Spleen (tissue), 11 donors: ENCODE data around the gene DISC1. TPM values are rescaled to one million over a fixed set of nuclear protein-coding genes. Genes with fewer than 3 reads are reported as not detected.

Experiments used
- DNase-seq: peaks from one replicate; pipeline ENCODE4 v3.0.0-alpha.2; 2020
- H3K27ac ChIP-seq, 8 donors: fragments of 200-600 bp; sonication (generic) in 7 of 8; 1 replicate in 4 of 8; 2 replicates in 4 of 8; pipeline versions ENCODE4 v1.5.0 to v1.8.0; 2016 to 2021; ENCODE audit warnings: inconsistent platforms in 4 of 8, mild to moderate bottlenecking in 4 of 8, moderate library complexity in 1 of 8
- H3K27me3 ChIP-seq, 7 donors: fragments of 200-600 bp; sonication (generic) in 6 of 7; replicated peaks in 1 of 7; 1 replicate in 4 of 7; 2 replicates in 3 of 7; pipeline versions ENCODE4 v1.5.0 to v1.8.0; 2016 to 2021; ENCODE audit warnings: inconsistent platforms in 3 of 7, mild to moderate bottlenecking in 1 of 7
- H3K36me3 ChIP-seq, 6 donors: fragments of 200-600 bp; sonication (generic) in 5 of 6; 1 replicate in 4 of 6; 2 replicates in 2 of 6; pipeline versions ENCODE4 v1.5.0 to v1.8.0; 2016 to 2021; ENCODE audit warnings: inconsistent platforms in 2 of 6
- H3K4me1 ChIP-seq, 6 donors: fragments of 200-600 bp; sonication (generic) in 5 of 6; 1 replicate in 3 of 6; 2 replicates in 3 of 6; pipeline versions ENCODE4 v1.5.0 to v1.8.0; 2016 to 2021; ENCODE audit warnings: inconsistent platforms in 3 of 6
- H3K4me3 ChIP-seq, 8 donors: fragments of 200-600 bp; sonication (generic) in 7 of 8; 1 replicate in 4 of 8; 2 replicates in 4 of 8; pipeline versions ENCODE4 v1.5.0 to v1.8.0; 2016 to 2021; ENCODE audit warnings: inconsistent platforms in 4 of 8, mild to moderate bottlenecking in 4 of 8, moderate library complexity in 2 of 8
- H3K9me3 ChIP-seq, 8 donors: fragments of 200-600 bp; sonication (generic) in 7 of 8; 1 replicate in 4 of 8; 2 replicates in 4 of 8; pipeline versions ENCODE4 v1.5.0 to v1.8.0; 2016 to 2021; ENCODE audit warnings: inconsistent platforms in 4 of 8
- CTCF ChIP-seq, 11 experiments: fragments of 200-600 bp in 7 of 11; fragments of 450-650 bp in 4 of 11; sonication (generic) in 4 of 11; IDR thresholded peaks in 8 of 11; conservative IDR thresholded peaks in 3 of 11; 1 replicate in 7 of 11; 2 replicates in 4 of 11; pipeline versions ENCODE4 v1.4.0 to v1.8.0; 2016 to 2021; ENCODE audit warnings: antibody characterized with exemption in 11 of 11, inconsistent platforms in 4 of 11, mild to moderate bottlenecking in 1 of 11
- POLR2A ChIP-seq, 3 donors: fragments of 450-650 bp; IDR thresholded peaks; one replicate each; pipeline ENCODE4 v1.5.1; 2017; ENCODE audit warnings: antibody characterized with exemption in 3 of 3, mild to moderate bottlenecking in 1 of 3
- POLR2AphosphoS5 ChIP-seq, 3 donors: sonication (generic); formaldehyde crosslinking; IDR thresholded peaks; one replicate each; pipeline ENCODE4 v1.5.1; 2017; ENCODE audit warnings: antibody characterized with exemption in 3 of 3
- WGBS, 5 donors: extraction: QIAGEN DNeasy Blood & Tissue Kit in 3 of 5; methylation state at CpG; one replicate each; pipeline versions ENCODE4 v1.1.5 to v1.1.7; 2013 to 2018; 5-methylcytosine and 5-hydroxymethylcytosine counted together
- intact Hi-C: fragments of 100-400 bp; cut with DNase I; formaldehyde crosslinking; loops from one replicate; pipeline ENCODE4 v1.15.0; 2023; ENCODE audit warnings: low total_unique reads
- polyA plus RNA-seq, 3 donors: library from polyadenylated mRNA; stranded (reverse); fragments of 200-250 nt; gene quantifications; one replicate each; pipeline ENCODE4 v1.2.1, GENCODE V29; 2013
- total RNA-seq, 7 donors: library from RNA; depleted of rRNA in 3 of 7; stranded (reverse); fragments of >200 nt in 3 of 7; fragmentation: NEBNext Ultra II Directional in 4 of 7; extraction: Animal tissue kit (Norgen Biotek cat#: 25700) in 4 of 7; gene quantifications; one replicate each; pipeline versions ENCODE4 v1.1.0 to v1.2.1, GENCODE V29; 2016 to 2021
- donor health status: healthy with polysubstance abuse.
- donor health status: DM: no; HTN: no; CAD: no; lungs with moderate emphysema.
- donor health status: DM: no; HTN: no; CAD: no.
- donor health status: Bipolar disorder and iron deficiency.
- donor health status: healthy.
- donor health status: DM: no; HTN: no; CAD: no.
- donor health status: DM: yes; HTN: yes; CAD: no.

The DISC1 gene
- total and polyA plus RNA-seq, 10 donors: 0.89 to 36.4 (median 24.2) TPM

DNA sequence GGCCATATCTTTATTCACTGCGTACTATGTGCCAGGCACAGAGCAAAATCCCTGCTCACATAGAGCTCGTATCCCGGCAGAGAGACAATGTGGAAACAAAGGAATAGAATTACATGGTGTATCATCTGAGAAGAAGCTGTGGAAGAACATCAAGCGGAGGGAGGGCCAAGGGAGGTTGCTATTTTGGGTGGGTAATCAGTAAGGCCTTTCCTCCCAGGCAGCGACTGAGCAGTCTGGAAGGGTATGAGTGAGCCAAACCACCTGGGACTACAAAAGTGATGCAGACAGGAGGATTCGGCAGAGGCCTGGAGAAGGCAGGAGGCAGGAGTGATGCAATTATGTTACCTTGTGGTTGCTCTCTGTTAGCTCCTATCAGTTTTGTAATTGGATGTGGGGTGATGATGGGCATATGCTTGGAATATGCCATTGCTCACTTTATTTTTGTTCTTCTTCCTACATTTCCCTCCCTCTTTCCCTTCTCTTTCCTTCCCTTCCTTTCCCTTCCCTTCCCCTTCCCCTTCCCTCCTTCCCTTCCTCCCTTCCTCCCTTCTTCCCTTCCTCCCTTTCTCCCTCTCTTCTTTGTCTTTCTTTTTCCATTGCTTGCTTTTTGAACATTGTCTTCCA lies 172.9 kb downstream of the DISC1 start:
- H3K27ac ChIP-seq: no peak overlapping the region
- peaks cover 0 to 33% (median 0%) of the 10 kb centered on the region in 6 donors for H3K36me3 ChIP-seq
- no peak overlapping the region for H3K4me3 ChIP-seq
- no peak for TF ChIP-seq POLR2A (IDR thresholded peaks at IDR 0.05)
- no peak for TF ChIP-seq CTCF (IDR thresholded peaks at IDR 0.05 in 8 of 11, conservative IDR thresholded peaks at IDR 0.05 in 3 of 11)
- no peak for TF ChIP-seq POLR2AphosphoS5 (IDR thresholded peaks at IDR 0.05)
- H3K4me1 ChIP-seq: peaks cover 0 to 10% (median 0%) of the 10 kb centered on the region in 6 donors
- no peaks in the 10 kb centered on the region for H3K27me3 ChIP-seq
- 85 to 91% (median 86%) methylated on average over 6 of the region's 6 CpGs for WGBS, 5 donors
- no peak for DNase-seq
- intact Hi-C loops: no loop called here
- no peaks in the 10 kb centered on the region for H3K9me3 ChIP-seq

DNA sequence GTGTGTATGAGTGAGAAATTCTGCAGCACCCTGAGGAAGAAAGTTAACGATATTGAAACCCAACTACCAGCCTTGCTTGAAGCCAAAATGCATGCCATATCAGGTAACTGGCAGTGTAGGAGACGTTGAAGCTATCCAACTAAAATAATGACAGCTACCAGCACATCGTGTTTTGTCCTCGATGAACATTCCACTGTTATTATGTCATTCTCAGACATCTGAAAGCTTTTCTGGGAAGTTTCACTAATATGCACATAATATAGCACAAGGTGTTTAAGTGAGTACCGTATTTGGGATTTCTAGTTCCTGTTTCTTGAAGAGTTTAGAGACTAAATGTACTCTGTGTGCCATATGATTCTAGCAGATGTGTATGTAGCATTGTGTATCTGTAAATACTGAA lies 173.5 kb downstream of the DISC1 start:
- H3K4me3 ChIP-seq: no peak overlapping the region
- DNase-seq: no peak
- 86 to 91% (median 90%) methylated on average over 5 of the region's 5 CpGs for WGBS, 5 donors

GRCh38 chr1:231801042-231801585 lies 174.5 kb downstream of the DISC1 start:
- H3K4me1 ChIP-seq: peaks cover 0 to 10% (median 0%) of the 10 kb centered on the region in 6 donors
- H3K27me3 ChIP-seq: no peaks in the 10 kb centered on the region
- TF ChIP-seq POLR2A (IDR thresholded peaks at IDR 0.05) (no peak), CTCF (IDR thresholded peaks at IDR 0.05 in 8 of 11, conservative IDR thresholded peaks at IDR 0.05 in 3 of 11) (no peak), POLR2AphosphoS5 (IDR thresholded peaks at IDR 0.05) (no peak)
- 92 to 97% (median 96%) methylated on average over 6 of the region's 6 CpGs for WGBS, 5 donors
- H3K4me3 ChIP-seq: no peak overlapping the region
- H3K36me3 ChIP-seq: peaks cover 0 to 22% (median 0%) of the 10 kb centered on the region in 6 donors
- intact Hi-C loops: no loop called here
- DNase-seq: no peak
- H3K27ac ChIP-seq: no peak overlapping the region
- no peaks in the 10 kb centered on the region for H3K9me3 ChIP-seq

More for the DNA sequence above, 173.5 kb downstream of the DISC1 start:
- peaks cover 0 to 30% (median 0%) of the 10 kb centered on the region in 6 donors for H3K36me3 ChIP-seq
- intact Hi-C loops: no loop called here
- peaks cover 0 to 10% (median 0%) of the 10 kb centered on the region in 6 donors for H3K4me1 ChIP-seq
- no peaks in the 10 kb centered on the region for H3K9me3 ChIP-seq
- H3K27me3 ChIP-seq: no peaks in the 10 kb centered on the region
- no peak overlapping the region for H3K27ac ChIP-seq
- TF ChIP-seq POLR2AphosphoS5 (IDR thresholded peaks at IDR 0.05) (no peak), CTCF (IDR thresholded peaks at IDR 0.05 in 8 of 11, conservative IDR thresholded peaks at IDR 0.05 in 3 of 11) (no peak), POLR2A (IDR thresholded peaks at IDR 0.05) (no peak)

- 42 to 81% (median 56%) methylated on average over 7 to 8 of the region's 8 CpGs for WGBS, 5 donors
- intact Hi-C loops: no loop called here
- TF ChIP-seq POLR2A (IDR thresholded peaks at IDR 0.05) (no peak), POLR2AphosphoS5 (IDR thresholded peaks at IDR 0.05) (no peak), CTCF (IDR thresholded peaks at IDR 0.05 in 8 of 11, conservative IDR thresholded peaks at IDR 0.05 in 3 of 11) (no peak)
- no peaks in the 10 kb centered on the region for H3K27me3 ChIP-seq
- no peak overlapping the region for H3K4me3 ChIP-seq
- H3K9me3 ChIP-seq: no peaks in the 10 kb centered on the region
- peaks cover 0 to 11% (median 0%) of the 10 kb centered on the region in 6 donors for H3K4me1 ChIP-seq
- DNase-seq: no peak
- H3K27ac ChIP-seq: peak overlapping the region in 3 of 8 donors; percentile 10 to 50 (median 46)
- H3K36me3 ChIP-seq: peaks cover 0 to 15% (median 0%) of the 10 kb centered on the region in 6 donors
These were observed 176.8 kb downstream of the DISC1 start for GRCh38 chr1:231803353-231803752.
